Activated CD4-positive, alpha-beta T cell treated with anti-CD3 and anti-CD28 coated beads, Interleukin-2, amount 50 U/mL, for 1 hour (primary cell): ENCODE data around the gene FGA.

Source experiments
- DNase-seq: peaks from one replicate; pipeline ENCODE4 v3.0.0-alpha.2; 2020

The FGA gene

GRCh38 chr4:154577324-154577723, 13.2 kb downstream of the FGA start:
- DNase-seq, result no peak

- no peak for DNase-seq
These were observed 16.2 kb downstream of the FGA start for GRCh38 chr4:154574311-154574710.

GRCh38 chr4:154573190-154573870, 17.2 kb downstream of the FGA start:
- no peak for DNase-seq

- DNase-seq, result no peak
These were observed 21.0 kb downstream of the FGA start for GRCh38 chr4:154569584-154569983.

- no peak for DNase-seq
These were observed 21.5 kb downstream of the FGA start for GRCh38 chr4:154569028-154569427.

GRCh38 chr4:154566639-154567204, 23.8 kb downstream of the FGA start:
- DNase-seq, result no peak

GRCh38 chr4:154565704-154566103, 24.8 kb downstream of the FGA start:
- no peak for DNase-seq

GRCh38 chr4:154564311-154564710, 26.2 kb downstream of the FGA start:
- no peak for DNase-seq

GRCh38 chr4:154562697-154563254, 27.8 kb downstream of the FGA start, which contains the start of gene FGB:
Gene FGB, plus strand, starts transcription at chr4:154563011. Its CDS starts 8 bp downstream, at chr4:154563019.
- DNase-seq, result no peak

GRCh38 chr4:154560824-154561231, 29.7 kb downstream of the FGA start:
- no peak for DNase-seq

GRCh38 chr4:154560419-154560801, 30.1 kb downstream of the FGA start:
- DNase-seq, result no peak

GRCh38 chr4:154559494-154560418, 30.8 kb downstream of the FGA start:
- no peak for DNase-seq

- DNase-seq, result no peak
These were observed 31.4 kb downstream of the FGA start for GRCh38 chr4:154559141-154559493.

GRCh38 chr4:154551872-154552686, 38.5 kb downstream of the FGA start:
- DNase-seq, result peak; percentile 65

GRCh38 chr4:154549894-154550790, 40.4 kb downstream of the FGA start, which contains the start of gene PLRG1:
Gene PLRG1, minus strand, starts transcription at chr4:154550400. Its CDS starts 92 bp downstream, at chr4:154550308.
- peak; percentile 96 for DNase-seq

GRCh38 chr4:154545689-154546088, 44.9 kb downstream of the FGA start:
- DNase-seq, result no peak

GRCh38 chr4:154542271-154542879, 48.2 kb downstream of the FGA start:
- DNase-seq, result no peak
